PFSK-1 (cell line): Measurements from ENCODE around the gene LHPP.

Source experiments
- POLR2AphosphoS5 ChIP-seq: IDR thresholded peaks from 2 replicates; pipeline ENCODE4 v1.6.1; 2012; ENCODE audit warnings: low read depth, mild to moderate bottlenecking, control low read depth, low read length, moderate library complexity
- REST ChIP-seq, 2 experiments: IDR thresholded peaks; 2 replicates each; pipeline versions ENCODE4 v1.6.1 to v1.8.0; 2011 to 2012; ENCODE audit warnings: low read depth in 2 of 2, low read length in 2 of 2, control low read depth in 1 of 2, inconsistent platforms in 1 of 2, mild to moderate bottlenecking in 1 of 2, moderate library complexity in 1 of 2; ENCODE audit not compliant: insufficient read depth in 1 of 2
- SIN3A ChIP-seq: IDR thresholded peaks from 2 replicates; pipeline ENCODE4 v1.6.1; 2012; ENCODE audit warnings: mild to moderate bottlenecking, low read length, moderate library complexity, borderline replicate concordance; ENCODE audit not compliant: insufficient read depth
- TAF1 ChIP-seq: IDR thresholded peaks from 2 replicates; pipeline ENCODE4 v1.6.1; 2012; ENCODE audit warnings: low read length, control low read depth, borderline replicate concordance; ENCODE audit not compliant: insufficient read depth

GRCh38 chr10:124532106-124532641, 70.6 kb downstream of the LHPP start:
- TF ChIP-seq POLR2AphosphoS5 (no peak), REST (IDR thresholded peaks at IDR 0.05; ENCODE audit: insufficient read depth in 1 of 2, low read depth in 2 of 2, low read length in 2 of 2) (no peak), SIN3A (no peak), TAF1 (no peak)
